PC-3 (cell line): ENCODE measurements around the gene PRPH. TPM values are rescaled to one million over a fixed set of nuclear protein-coding genes. Genes with fewer than 3 reads are reported as not detected.

ENCODE experiments used
- ATAC-seq: fragments of 200-7000 bp; cut with Tn5 transposase; 2 replicates; pipeline ENCODE4 v1.9.1; 2020; ENCODE audit warnings: mild to moderate bottlenecking, moderate library complexity
- BruUV-seq: library from RNA; stranded (reverse); fragments of 400-500 nt; replicated peaks from 2 replicates; lab custom pipeline; 2021; lab: Mats Ljungman, UMichigan
- CTCF ChIA-PET: fragments of 300-600 bp; sonication (Branson Sonifier 250); formaldehyde crosslinking; loops from one replicate; lab custom pipeline; 2022; ENCODE audit warnings: antibody characterized with exemption; lab: Charles Lee
- POLR2A ChIA-PET: fragments of 300-600 bp; sonication (Branson Sonifier 250); formaldehyde crosslinking; loops from one replicate; lab custom pipeline; 2022; ENCODE audit warnings: antibody characterized with exemption; ENCODE audit not compliant: unreplicated experiment; lab: Charles Lee
- DNase-seq: peaks from one replicate; pipeline ENCODE4 v3.0.0-alpha.2; 2015
- H2AFZ ChIP-seq: fragments of 300-600 bp; sonication (generic); 2 replicates; pipeline ENCODE4 v1.6.0; 2016; ENCODE audit warnings: antibody characterized with exemption, low read length
- H3F3A ChIP-seq: fragments of 300-600 bp; sonication (generic); one replicate; pipeline ENCODE4 v1.6.0; 2017; ENCODE audit warnings: antibody characterized with exemption, low read length, control low read depth, mild to moderate bottlenecking; ENCODE audit not compliant: unreplicated experiment
- H3K27ac ChIP-seq: fragments of 300-600 bp; sonication (generic); 2 replicates; pipeline ENCODE4 v1.5.1; 2016; ENCODE audit warnings: mild to moderate bottlenecking, low read length
- H3K27me3 ChIP-seq: fragments of 300-600 bp; sonication (generic); 2 replicates; pipeline ENCODE4 v1.6.1; 2016; ENCODE audit warnings: low read length, mixed read lengths
- H3K36me3 ChIP-seq: fragments of 300-600 bp; sonication (generic); 2 replicates; pipeline ENCODE4 v1.6.1; 2016; ENCODE audit warnings: low read depth, mixed run types, low read length, mixed read lengths
- H3K4me1 ChIP-seq: fragments of 300-600 bp; sonication (generic); 2 replicates; pipeline ENCODE4 v1.5.1; 2016; ENCODE audit warnings: low read length; ENCODE audit not compliant: insufficient read depth
- H3K4me2 ChIP-seq: fragments of 300-600 bp; sonication (generic); 2 replicates; pipeline ENCODE4 v1.6.0; 2016; ENCODE audit warnings: low read length
- H3K4me3 ChIP-seq: fragments of 300-600 bp; sonication (generic); 2 replicates; pipeline ENCODE4 v1.5.1; 2016; ENCODE audit warnings: mild to moderate bottlenecking, low read length, mixed read lengths
- H3K79me2 ChIP-seq: fragments of 300-600 bp; sonication (generic); 2 replicates; pipeline ENCODE4 v1.6.1; 2017; ENCODE audit warnings: low read length, mixed read lengths
- H3K9ac ChIP-seq: fragments of 300-600 bp; sonication (generic); 2 replicates; pipeline ENCODE4 v1.6.0; 2016; ENCODE audit warnings: mild to moderate bottlenecking, low read length
- H3K9me2 ChIP-seq: fragments of 300-600 bp; sonication (generic); replicated peaks from 2 replicates; pipeline ENCODE4 v1.6.1; 2016; ENCODE audit warnings: mixed run types, low read length, mixed read lengths
- H3K9me3 ChIP-seq: fragments of 300-600 bp; sonication (generic); 2 replicates; pipeline ENCODE4 v1.6.1; 2016; ENCODE audit warnings: low read length, mixed read lengths
- H4K20me1 ChIP-seq: fragments of 300-600 bp; sonication (generic); 2 replicates; pipeline ENCODE4 v1.6.1; 2016; ENCODE audit warnings: low read length, mixed read lengths
- CTCF ChIP-seq: fragments of 300-600 bp; sonication (generic); conservative IDR thresholded peaks from 2 replicates; pipeline ENCODE4 v1.5.1; 2017; ENCODE audit warnings: antibody characterized with exemption, low read depth, mild to moderate bottlenecking, low read length
- EZH2 ChIP-seq: fragments of 300-600 bp; sonication (generic); IDR thresholded peaks from one replicate; pipeline ENCODE4 v1.6.1; 2017; ENCODE audit warnings: antibody characterized with exemption, mild to moderate bottlenecking, low read length; ENCODE audit not compliant: unreplicated experiment
- EZH2phosphoT487 ChIP-seq: fragments of 300-600 bp; sonication (generic); IDR thresholded peaks from 2 replicates; pipeline ENCODE4 v1.6.1; 2018; ENCODE audit warnings: mild to moderate bottlenecking, antibody characterized with exemption, low read length, borderline replicate concordance
- intact Hi-C: fragments of 100-400 bp; cut with micrococcal nuclease; formaldehyde crosslinking; loops from 2 replicates; pipeline ENCODE4 v1.9.0; 2023
- total RNA-seq: library from RNA; depleted of rRNA; stranded (reverse); fragments of >200 nt; gene quantifications from 2 replicates; pipeline ENCODE4 v1.2.3, GENCODE V29; 2014

The PRPH gene
- total RNA-seq, 1 experiment from 2014 or later = 0.15 TPM

- no peaks in the 10 kb centered on the region for H3K4me1 ChIP-seq
- ChIA-PET CTCF (interaction anchor here (0.5 to 1.9 kb wide), 7 partner anchors 8 to 264 kb away, joined by 3 to 9 read pairs (median 5); partner anchors contain the start of gene SPATS2), POLR2A (no interaction called here)
- no peak overlapping the region for H3K4me3 ChIP-seq
- H3K9me2 ChIP-seq = no peaks in the 10 kb centered on the region
- no peaks in the 10 kb centered on the region for H3K9me3 ChIP-seq
- H3K4me2 ChIP-seq = no peak overlapping the region
- no peaks in the 10 kb centered on the region for H3K36me3 ChIP-seq
- no peaks in the 10 kb centered on the region for H3K27me3 ChIP-seq
- ATAC-seq = no peak
- TF ChIP-seq EZH2phosphoT487 (no peak), EZH2 (no peak), CTCF (no peak)
- no peaks in the 10 kb centered on the region for H3K79me2 ChIP-seq
- no peaks in the 10 kb centered on the region for H4K20me1 ChIP-seq
- no peak for DNase-seq
- intact Hi-C loops = loop anchor here (2.0 to 10.0 kb wide), 2 partner anchors 48 to 226 kb away; partner anchors contain the start of gene C1QL4
- no peaks in the 10 kb centered on the region for H3F3A ChIP-seq
- no TSS peak for BruUV-seq
- no peak overlapping the region for H3K27ac ChIP-seq
- no peak overlapping the region for H2AFZ ChIP-seq
- no peak overlapping the region for H3K9ac ChIP-seq
Observed at GRCh38 chr12:49288922-49289555, 5.9 kb upstream of the PRPH start.

GRCh38 chr12:49292729-49293055, 2.3 kb upstream of the PRPH start:
- H3K9ac ChIP-seq = no peak overlapping the region
- H3K79me2 ChIP-seq = no peaks in the 10 kb centered on the region
- no peaks in the 10 kb centered on the region for H3K9me3 ChIP-seq
- H3K4me2 ChIP-seq = no peak overlapping the region
- H4K20me1 ChIP-seq = no peaks in the 10 kb centered on the region
- intact Hi-C loops = no loop called here
- ATAC-seq = no peak
- no TSS peak for BruUV-seq
- ChIA-PET CTCF (interaction anchor here (0.7 kb wide), 1 partner anchor 58 kb away, joined by 3 read pairs; no protein-coding TSS in a partner anchor), POLR2A (interaction anchor here (0.5 kb wide), 1 partner anchor 19 kb away, joined by 3 read pairs; no protein-coding TSS in a partner anchor)
- no peak overlapping the region for H3K27ac ChIP-seq
- TF ChIP-seq EZH2phosphoT487 (no peak), CTCF (no peak), EZH2 (no peak)
- H3K36me3 ChIP-seq = no peaks in the 10 kb centered on the region
- H3K27me3 ChIP-seq = no peaks in the 10 kb centered on the region
- H3K4me1 ChIP-seq = peaks cover 10% of the 10 kb centered on the region
- no peaks in the 10 kb centered on the region for H3K9me2 ChIP-seq
- H3F3A ChIP-seq = no peaks in the 10 kb centered on the region
- H2AFZ ChIP-seq = no peak overlapping the region
- H3K4me3 ChIP-seq = no peak overlapping the region
- DNase-seq = no peak
